NCI-H1417 treated with DMSO at 0.1 percent for 48 hours (cell line): ENCODE results near the gene EPS8.

Experiments
- DNase-seq: peaks from one replicate; lab custom pipeline; 2025; lab: John Stamatoyannopoulos, UW

The EPS8 gene

GRCh38 chr12:15690320-15690719 lies 98.9 kb downstream of the EPS8 start:
- no peak for DNase-seq

GRCh38 chr12:15689751-15690191 lies 99.4 kb downstream of the EPS8 start:
- DNase-seq, result no peak

- no peak for DNase-seq
These were observed 100.2 kb downstream of the EPS8 start for GRCh38 chr12:15688838-15689625.

- DNase-seq, result no peak
These were observed 100.9 kb downstream of the EPS8 start for GRCh38 chr12:15688202-15688736.

- no peak for DNase-seq
These were observed 101.6 kb downstream of the EPS8 start for GRCh38 chr12:15687583-15687982.

- no peak for DNase-seq
These were observed 104.1 kb downstream of the EPS8 start for GRCh38 chr12:15684896-15685658.

- no peak for DNase-seq
These were observed 106.4 kb downstream of the EPS8 start for GRCh38 chr12:15682826-15683225.

GRCh38 chr12:15679151-15679550 lies 110.0 kb downstream of the EPS8 start:
- no peak for DNase-seq

- no peak for DNase-seq
These were observed 111.4 kb downstream of the EPS8 start for GRCh38 chr12:15677726-15678201.

- no peak for DNase-seq
These were observed 112.0 kb downstream of the EPS8 start for GRCh38 chr12:15677228-15677627.

GRCh38 chr12:15672671-15673270 lies 116.4 kb downstream of the EPS8 start:
- DNase-seq, result no peak

- DNase-seq, result no peak
These were observed 118.4 kb downstream of the EPS8 start for GRCh38 chr12:15670756-15671155.

- DNase-seq, result no peak
These were observed 119.8 kb downstream of the EPS8 start for GRCh38 chr12:15669256-15669948.

GRCh38 chr12:15664491-15664890 lies 124.7 kb downstream of the EPS8 start:
- DNase-seq, result no peak

- no peak for DNase-seq
These were observed 126.1 kb downstream of the EPS8 start for GRCh38 chr12:15662983-15663659.

GRCh38 chr12:15662303-15662980 lies 126.7 kb downstream of the EPS8 start:
- DNase-seq, result no peak

GRCh38 chr12:15651371-15651770 lies 137.8 kb downstream of the EPS8 start:
- DNase-seq, result no peak

GRCh38 chr12:15650399-15651128 lies 138.6 kb downstream of the EPS8 start:
- no peak for DNase-seq

GRCh38 chr12:15649347-15649746 lies 139.8 kb downstream of the EPS8 start:
- no peak for DNase-seq

GRCh38 chr12:15648558-15648957 lies 140.6 kb downstream of the EPS8 start:
- DNase-seq, result no peak
